OCI-LY1 (cell line): Measurements from ENCODE around the gene RAET1L.
"Not testable (repeated sequence)": the region's sequence is repeated elsewhere in the genome, so short reads cannot be mapped to it uniquely, and the experiment has no call there.

ENCODE experiments used
- CTCF ChIP-seq: fragments of 200-600 bp; sonication (generic), shearing (Covaris generic); IDR thresholded peaks from 2 replicates; pipeline ENCODE4 v1.5.1; 2017; ENCODE audit warnings: mild to moderate bottlenecking, antibody characterized with exemption, low read length, moderate library complexity, mixed read lengths
- EZH2 ChIP-seq: fragments of 200-600 bp; sonication (generic), shearing (Covaris generic); IDR thresholded peaks from 2 replicates; pipeline ENCODE4 v1.8.0; 2017; ENCODE audit warnings: borderline replicate concordance, mixed run types, mild to moderate bottlenecking, antibody characterized with exemption, low read length, moderate library complexity, mixed read lengths

GRCh38 chr6:150017186-150017521 lies 8.2 kb downstream of the RAET1L start:
- not testable (repeated sequence) for TF ChIP-seq CTCF, EZH2
